Mucosa of descending colon (tissue), 3 donors: Measurements from ENCODE around the gene SEC31A. TPM values are rescaled to one million over a fixed set of nuclear protein-coding genes. Genes with fewer than 3 reads are reported as not detected.
A peak's percentile ranks its signal among the peaks of the same experiment; 100 is the strongest.

Experiments used
- ATAC-seq: fragments of 200-7000 bp; cut with Tn5 transposase; one replicate; pipeline ENCODE4 v1.9.1; 2020; ENCODE audit warnings: mild to moderate bottlenecking, moderate library complexity
- DNase-seq, 3 donors: peaks; one replicate each; pipeline ENCODE4 v3.0.0-alpha.2; 2020
- H3K36me3 ChIP-seq: fragments of 200-600 bp; one replicate; pipeline ENCODE4 v1.8.0; 2021; ENCODE audit warnings: low read depth, mild to moderate bottlenecking
- H3K4me1 ChIP-seq: fragments of 200-600 bp; one replicate; pipeline ENCODE4 v1.8.0; 2021; ENCODE audit warnings: low read depth, mild to moderate bottlenecking
- H3K4me3 ChIP-seq: fragments of 200-600 bp; one replicate; pipeline ENCODE4 v1.8.0; 2021; ENCODE audit warnings: mild to moderate bottlenecking
- H3K9me3 ChIP-seq: fragments of 200-600 bp; one replicate; pipeline ENCODE4 v1.8.0; 2021; ENCODE audit warnings: mild to moderate bottlenecking
- intact Hi-C, 2 donors: fragments of 100-400 bp; cut with DNase I in 1 of 2; cut with micrococcal nuclease in 1 of 2; formaldehyde crosslinking; loops; one replicate each; pipeline versions ENCODE4 v1.11.0 to v1.11.1; 2022; cut with DNase I, micrococcal nuclease
- total RNA-seq, 3 donors: library from RNA; stranded (reverse); fragmentation: NEBNext Ultra II Directional in 2 of 3; extraction: Animal tissue kit (Norgen Biotek cat#: 25700) in 2 of 3; gene quantifications; one replicate each; pipeline versions ENCODE4 v1.2.1 to v1.2.4, GENCODE V29; 2021 to 2023
- TF ChIP-seq, protein P1 (sequence below): fragments of 200-600 bp; IDR thresholded peaks from one replicate; pipeline ENCODE4 v1.8.0; 2022; ENCODE audit warnings: antibody characterized with exemption, mild to moderate bottlenecking
- donor health status: DM: no; HTN: no; CAD: no; lungs with moderate emphysema.
- donor health status: DM: no; HTN: no; CAD: no.
- donor health status: DM: no; HTN: yes; CAD: no.

The SEC31A gene
- total RNA-seq, 3 donors from 2014 or later: 167 to 179 (median 176) TPM

DNA sequence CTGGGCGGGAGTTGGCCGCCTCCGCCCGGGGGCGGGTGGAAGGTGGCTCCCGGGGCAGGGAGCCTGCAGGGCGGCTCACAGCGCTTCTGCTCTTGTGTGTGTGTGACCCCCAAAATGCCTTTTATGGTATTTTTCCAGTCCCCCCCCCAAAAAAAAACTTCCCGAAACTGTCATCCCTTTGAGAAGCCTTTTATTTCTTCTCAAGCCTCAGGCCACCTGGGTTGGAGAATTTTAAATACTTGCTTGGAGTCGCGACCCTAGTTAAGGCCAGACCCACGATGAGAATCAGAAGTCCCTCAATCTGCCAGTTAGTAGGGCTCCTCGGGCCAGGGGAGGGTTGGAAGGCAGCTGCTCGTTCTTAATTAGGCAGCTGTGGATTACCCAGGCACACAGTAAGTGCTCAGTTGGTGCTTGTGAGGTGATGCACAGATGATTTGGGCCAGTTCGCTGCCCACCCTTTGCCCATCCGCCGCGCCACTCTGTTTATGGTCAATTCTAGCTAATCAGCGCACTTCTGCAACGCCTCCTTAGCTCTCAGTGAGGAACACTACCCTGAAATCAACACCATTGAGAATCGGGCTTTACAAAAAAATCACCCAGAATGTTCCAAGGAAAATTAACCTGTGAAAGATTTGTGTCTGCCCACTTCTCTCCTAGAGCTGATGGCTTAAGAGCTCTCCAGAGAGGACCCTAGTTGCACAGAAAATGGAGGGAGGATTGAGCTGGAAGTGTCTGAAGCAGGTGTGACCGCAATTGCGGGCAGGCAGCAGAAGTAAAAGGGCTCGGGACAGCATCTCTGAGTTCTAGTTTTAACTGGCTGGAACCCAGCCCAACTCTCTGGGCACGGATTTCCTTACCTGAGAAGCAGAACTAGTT lies 91.7 kb downstream of the SEC31A start:
- no peak for DNase-seq
- intact Hi-C loops: no loop called here
- Histone ChIP-seq H3K36me3 (no peaks in the 10 kb centered on the region), H3K4me1 (peaks cover 14% of the 10 kb centered on the region), H3K9me3 (no peaks in the 10 kb centered on the region), H3K4me3 (no peak overlapping the region)
- TF ChIP-seq, protein P1, sequence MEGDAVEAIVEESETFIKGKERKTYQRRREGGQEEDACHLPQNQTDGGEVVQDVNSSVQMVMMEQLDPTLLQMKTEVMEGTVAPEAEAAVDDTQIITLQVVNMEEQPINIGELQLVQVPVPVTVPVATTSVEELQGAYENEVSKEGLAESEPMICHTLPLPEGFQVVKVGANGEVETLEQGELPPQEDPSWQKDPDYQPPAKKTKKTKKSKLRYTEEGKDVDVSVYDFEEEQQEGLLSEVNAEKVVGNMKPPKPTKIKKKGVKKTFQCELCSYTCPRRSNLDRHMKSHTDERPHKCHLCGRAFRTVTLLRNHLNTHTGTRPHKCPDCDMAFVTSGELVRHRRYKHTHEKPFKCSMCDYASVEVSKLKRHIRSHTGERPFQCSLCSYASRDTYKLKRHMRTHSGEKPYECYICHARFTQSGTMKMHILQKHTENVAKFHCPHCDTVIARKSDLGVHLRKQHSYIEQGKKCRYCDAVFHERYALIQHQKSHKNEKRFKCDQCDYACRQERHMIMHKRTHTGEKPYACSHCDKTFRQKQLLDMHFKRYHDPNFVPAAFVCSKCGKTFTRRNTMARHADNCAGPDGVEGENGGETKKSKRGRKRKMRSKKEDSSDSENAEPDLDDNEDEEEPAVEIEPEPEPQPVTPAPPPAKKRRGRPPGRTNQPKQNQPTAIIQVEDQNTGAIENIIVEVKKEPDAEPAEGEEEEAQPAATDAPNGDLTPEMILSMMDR: no peak
- peak; percentile 22 for ATAC-seq

DNA sequence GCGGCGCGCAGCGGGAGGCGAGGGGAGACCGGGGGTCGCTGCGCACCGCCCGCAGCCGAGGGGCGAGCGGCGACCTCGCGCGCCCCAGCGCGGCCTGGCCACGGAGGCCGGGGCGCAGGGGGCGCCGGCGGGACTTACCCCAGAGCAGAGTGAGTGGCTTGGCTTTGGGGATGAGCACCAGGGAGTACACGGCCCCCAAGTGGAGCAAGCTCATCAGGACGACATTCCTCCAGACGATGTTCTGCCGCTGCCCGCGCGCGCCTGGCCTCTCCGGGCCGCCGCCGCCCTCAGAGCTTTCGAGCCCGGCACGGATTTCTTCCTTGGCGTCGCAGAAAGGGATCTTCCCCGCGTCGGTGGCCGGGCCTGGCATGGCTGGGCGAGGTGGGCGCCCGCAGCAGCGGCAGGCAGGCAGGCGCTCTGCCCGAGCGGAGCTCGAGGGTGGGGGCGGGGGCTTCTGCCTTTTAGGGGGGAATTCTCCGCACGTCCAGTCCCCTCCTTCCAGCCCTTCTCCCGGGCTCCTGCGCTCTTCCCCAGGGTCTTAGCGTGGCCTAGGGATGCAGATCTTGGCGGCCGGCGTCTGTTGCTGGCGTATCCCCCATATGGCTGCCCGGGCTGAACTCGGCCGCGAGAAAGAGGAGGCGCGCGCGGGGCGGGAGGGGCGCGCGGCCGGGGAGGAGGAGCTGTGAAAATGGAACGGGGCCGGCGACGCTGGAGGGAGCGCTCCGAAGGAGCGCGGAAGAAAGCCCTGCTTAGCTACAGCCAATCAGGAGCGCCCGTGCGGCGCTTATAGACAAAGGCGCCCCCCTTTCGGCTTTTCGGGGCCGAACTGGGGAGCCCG lies 92.6 kb downstream of the SEC31A start, which contains the start of gene SCD5:
Gene SCD5 (minus strand): TSS at position 629 of the 838 bp plus-strand sequence. CDS start 259 bp downstream, at position 370.
- H3K4me3 ChIP-seq: peak within 1 kb of the TSS; percentile 17
- peaks cover 14% of the 10 kb centered on the region for H3K4me1 ChIP-seq
- peak; percentile 88 for ATAC-seq
- H3K9me3 ChIP-seq: no peaks in the 10 kb centered on the region
- intact Hi-C loops: no loop called here
- H3K36me3 ChIP-seq: no peaks in the 10 kb centered on the region
- peak; percentile 52 to 67 (median 64) for DNase-seq
- TF ChIP-seq, protein P1: no peak

GRCh38 chr4:82797405-82798111 lies 93.4 kb downstream of the SEC31A start:
- ATAC-seq (peak; percentile 28), DNase-seq (peak in 1 of 3 donors; percentile 44)
- H3K4me3 ChIP-seq: no peak overlapping the region
- H3K9me3 ChIP-seq: no peaks in the 10 kb centered on the region
- peaks cover 14% of the 10 kb centered on the region for H3K4me1 ChIP-seq
- H3K36me3 ChIP-seq: no peaks in the 10 kb centered on the region
- TF ChIP-seq, protein P1: no peak
- intact Hi-C loops: no loop called here

DNA sequence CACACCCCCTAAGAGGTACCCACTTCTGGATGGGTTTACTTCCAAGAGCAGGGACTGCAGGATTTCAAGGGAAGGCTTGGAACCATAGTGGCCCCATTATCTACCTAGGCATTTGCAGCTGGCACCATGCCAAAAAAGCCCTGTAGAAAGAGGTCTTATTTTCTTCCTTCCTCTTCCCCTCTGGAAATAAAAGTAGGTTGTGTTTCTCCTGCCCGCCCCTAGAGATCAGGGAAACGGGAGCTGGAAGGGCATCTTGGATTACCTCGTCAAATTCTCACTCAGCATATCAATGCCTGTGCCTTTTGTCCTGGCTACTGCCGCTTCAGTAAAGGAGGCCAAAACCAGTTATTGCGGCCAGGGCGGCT lies 93.9 kb downstream of the SEC31A start:
- DNase-seq (no peak), ATAC-seq (no peak)
- no peak overlapping the region for H3K4me3 ChIP-seq
- intact Hi-C loops: no loop called here
- TF ChIP-seq, protein P1: no peak
- peaks cover 14% of the 10 kb centered on the region for H3K4me1 ChIP-seq
- no peaks in the 10 kb centered on the region for H3K36me3 ChIP-seq
- no peaks in the 10 kb centered on the region for H3K9me3 ChIP-seq

DNA sequence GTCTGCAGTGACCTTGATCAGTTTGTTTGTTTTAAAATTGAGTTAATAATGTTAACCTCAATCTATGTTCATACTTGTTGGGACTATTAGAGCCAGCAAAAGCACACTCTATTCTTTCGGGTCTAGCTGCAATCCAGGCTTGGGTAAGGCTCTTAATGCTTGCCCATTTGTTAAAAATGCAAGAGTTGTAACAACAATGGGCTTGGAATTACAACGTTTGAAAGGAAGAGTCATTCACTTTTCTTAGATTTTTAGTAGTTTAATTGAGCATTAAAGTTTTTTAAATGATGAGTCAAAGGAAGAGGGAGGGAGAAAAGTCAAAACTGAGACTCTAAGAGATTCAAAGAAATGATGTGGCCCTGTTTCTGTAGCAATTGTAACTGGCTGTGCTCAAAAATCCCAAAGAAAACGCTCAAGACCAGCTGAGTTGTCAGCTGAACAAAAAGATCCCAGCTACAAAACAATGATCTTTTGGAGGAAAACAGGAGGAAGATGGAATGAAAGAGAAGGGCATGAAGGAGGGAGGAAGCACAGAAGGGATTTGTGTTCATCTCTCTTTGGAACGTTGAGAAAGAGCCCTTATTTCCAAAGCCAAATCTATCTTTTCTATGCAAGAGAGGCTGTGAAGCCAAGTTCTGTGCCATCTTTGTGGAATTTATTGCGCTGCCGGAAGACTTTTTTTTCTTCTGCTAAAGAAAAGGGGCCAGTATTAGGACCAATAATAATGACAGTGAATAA lies 97.9 kb downstream of the SEC31A start:
- Histone ChIP-seq H3K4me1 (peaks cover 6% of the 10 kb centered on the region), H3K9me3 (no peaks in the 10 kb centered on the region), H3K36me3 (no peaks in the 10 kb centered on the region), H3K4me3 (no peak overlapping the region)
- intact Hi-C loops: no loop called here
- TF ChIP-seq, protein P1: no peak
- ATAC-seq: no peak
- DNase-seq: no peak
